ENCODE results near the gene CALCR.

DNA sequence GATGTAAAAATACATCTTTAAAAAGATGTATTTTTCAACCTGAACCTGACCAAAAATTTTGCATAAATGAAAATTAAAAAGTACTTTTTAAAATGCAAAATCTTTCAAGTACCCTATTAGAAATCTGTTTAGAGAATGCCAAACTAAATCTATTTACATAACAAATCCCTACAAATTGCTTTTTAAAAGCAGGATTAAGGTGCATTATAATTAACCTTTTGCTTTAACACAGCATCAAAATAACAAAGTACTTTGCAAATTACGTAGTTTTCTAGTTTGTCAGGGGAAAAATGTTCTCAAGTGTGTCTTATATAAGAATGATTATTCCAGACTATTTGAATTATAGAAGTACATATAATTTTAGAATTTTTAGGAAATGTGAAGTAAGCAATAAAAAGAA, 181.5 kb downstream of the CALCR start:
- TF ChIP-seq, protein P1, sequence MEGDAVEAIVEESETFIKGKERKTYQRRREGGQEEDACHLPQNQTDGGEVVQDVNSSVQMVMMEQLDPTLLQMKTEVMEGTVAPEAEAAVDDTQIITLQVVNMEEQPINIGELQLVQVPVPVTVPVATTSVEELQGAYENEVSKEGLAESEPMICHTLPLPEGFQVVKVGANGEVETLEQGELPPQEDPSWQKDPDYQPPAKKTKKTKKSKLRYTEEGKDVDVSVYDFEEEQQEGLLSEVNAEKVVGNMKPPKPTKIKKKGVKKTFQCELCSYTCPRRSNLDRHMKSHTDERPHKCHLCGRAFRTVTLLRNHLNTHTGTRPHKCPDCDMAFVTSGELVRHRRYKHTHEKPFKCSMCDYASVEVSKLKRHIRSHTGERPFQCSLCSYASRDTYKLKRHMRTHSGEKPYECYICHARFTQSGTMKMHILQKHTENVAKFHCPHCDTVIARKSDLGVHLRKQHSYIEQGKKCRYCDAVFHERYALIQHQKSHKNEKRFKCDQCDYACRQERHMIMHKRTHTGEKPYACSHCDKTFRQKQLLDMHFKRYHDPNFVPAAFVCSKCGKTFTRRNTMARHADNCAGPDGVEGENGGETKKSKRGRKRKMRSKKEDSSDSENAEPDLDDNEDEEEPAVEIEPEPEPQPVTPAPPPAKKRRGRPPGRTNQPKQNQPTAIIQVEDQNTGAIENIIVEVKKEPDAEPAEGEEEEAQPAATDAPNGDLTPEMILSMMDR (IDR thresholded peaks at IDR 0.05) = no peak
- TF ChIP-seq, protein P2, sequence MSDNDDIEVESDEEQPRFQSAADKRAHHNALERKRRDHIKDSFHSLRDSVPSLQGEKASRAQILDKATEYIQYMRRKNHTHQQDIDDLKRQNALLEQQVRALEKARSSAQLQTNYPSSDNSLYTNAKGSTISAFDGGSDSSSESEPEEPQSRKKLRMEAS (IDR thresholded peaks at IDR 0.05) = no peak
- no peak for TF ChIP-seq JUNB (IDR thresholded peaks at IDR 0.05)
- TF ChIP-seq, protein P3, sequence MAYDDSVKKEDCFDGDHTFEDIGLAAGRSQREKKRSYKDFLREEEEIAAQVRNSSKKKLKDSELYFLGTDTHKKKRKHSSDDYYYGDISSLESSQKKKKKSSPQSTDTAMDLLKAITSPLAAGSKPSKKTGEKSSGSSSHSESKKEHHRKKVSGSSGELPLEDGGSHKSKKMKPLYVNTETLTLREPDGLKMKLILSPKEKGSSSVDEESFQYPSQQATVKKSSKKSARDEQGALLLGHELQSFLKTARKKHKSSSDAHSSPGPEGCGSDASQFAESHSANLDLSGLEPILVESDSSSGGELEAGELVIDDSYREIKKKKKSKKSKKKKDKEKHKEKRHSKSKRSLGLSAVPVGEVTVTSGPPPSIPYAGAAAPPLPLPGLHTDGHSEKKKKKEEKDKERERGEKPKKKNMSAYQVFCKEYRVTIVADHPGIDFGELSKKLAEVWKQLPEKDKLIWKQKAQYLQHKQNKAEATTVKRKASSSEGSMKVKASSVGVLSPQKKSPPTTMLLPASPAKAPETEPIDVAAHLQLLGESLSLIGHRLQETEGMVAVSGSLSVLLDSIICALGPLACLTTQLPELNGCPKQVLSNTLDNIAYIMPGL (CRISPR knock-in tag; IDR thresholded peaks at IDR 0.05; ENCODE audit: borderline replicate concordance) = no peak
- TF ChIP-seq, protein P4, sequence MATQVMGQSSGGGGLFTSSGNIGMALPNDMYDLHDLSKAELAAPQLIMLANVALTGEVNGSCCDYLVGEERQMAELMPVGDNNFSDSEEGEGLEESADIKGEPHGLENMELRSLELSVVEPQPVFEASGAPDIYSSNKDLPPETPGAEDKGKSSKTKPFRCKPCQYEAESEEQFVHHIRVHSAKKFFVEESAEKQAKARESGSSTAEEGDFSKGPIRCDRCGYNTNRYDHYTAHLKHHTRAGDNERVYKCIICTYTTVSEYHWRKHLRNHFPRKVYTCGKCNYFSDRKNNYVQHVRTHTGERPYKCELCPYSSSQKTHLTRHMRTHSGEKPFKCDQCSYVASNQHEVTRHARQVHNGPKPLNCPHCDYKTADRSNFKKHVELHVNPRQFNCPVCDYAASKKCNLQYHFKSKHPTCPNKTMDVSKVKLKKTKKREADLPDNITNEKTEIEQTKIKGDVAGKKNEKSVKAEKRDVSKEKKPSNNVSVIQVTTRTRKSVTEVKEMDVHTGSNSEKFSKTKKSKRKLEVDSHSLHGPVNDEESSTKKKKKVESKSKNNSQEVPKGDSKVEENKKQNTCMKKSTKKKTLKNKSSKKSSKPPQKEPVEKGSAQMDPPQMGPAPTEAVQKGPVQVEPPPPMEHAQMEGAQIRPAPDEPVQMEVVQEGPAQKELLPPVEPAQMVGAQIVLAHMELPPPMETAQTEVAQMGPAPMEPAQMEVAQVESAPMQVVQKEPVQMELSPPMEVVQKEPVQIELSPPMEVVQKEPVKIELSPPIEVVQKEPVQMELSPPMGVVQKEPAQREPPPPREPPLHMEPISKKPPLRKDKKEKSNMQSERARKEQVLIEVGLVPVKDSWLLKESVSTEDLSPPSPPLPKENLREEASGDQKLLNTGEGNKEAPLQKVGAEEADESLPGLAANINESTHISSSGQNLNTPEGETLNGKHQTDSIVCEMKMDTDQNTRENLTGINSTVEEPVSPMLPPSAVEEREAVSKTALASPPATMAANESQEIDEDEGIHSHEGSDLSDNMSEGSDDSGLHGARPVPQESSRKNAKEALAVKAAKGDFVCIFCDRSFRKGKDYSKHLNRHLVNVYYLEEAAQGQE (IDR thresholded peaks at IDR 0.05) = no peak
- no peak for TF ChIP-seq CEBPB (IDR thresholded peaks at IDR 0.05)
- TF ChIP-seq NR3C1 (IDR thresholded peaks at IDR 0.05) = no peak
- TF ChIP-seq, protein P5, sequence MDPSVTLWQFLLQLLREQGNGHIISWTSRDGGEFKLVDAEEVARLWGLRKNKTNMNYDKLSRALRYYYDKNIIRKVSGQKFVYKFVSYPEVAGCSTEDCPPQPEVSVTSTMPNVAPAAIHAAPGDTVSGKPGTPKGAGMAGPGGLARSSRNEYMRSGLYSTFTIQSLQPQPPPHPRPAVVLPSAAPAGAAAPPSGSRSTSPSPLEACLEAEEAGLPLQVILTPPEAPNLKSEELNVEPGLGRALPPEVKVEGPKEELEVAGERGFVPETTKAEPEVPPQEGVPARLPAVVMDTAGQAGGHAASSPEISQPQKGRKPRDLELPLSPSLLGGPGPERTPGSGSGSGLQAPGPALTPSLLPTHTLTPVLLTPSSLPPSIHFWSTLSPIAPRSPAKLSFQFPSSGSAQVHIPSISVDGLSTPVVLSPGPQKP (IDR thresholded peaks at IDR 0.05; ENCODE audit: low read depth, low read length) = no peak
